Measurements from ENCODE around the gene GRID1. TPM values are rescaled to one million over a fixed set of nuclear protein-coding genes. Genes with fewer than 3 reads are reported as not detected.

GRID1 gene
- total RNA-seq, 1 experiment from 2014 or later: 5.6 TPM

GRCh38 chr10:85613391-85613790, 753.2 kb downstream of the GRID1 start (continued):
- no peak for TF ChIP-seq REST (IDR thresholded peaks at IDR 0.05; ENCODE audit: low read depth)
- no peak for TF ChIP-seq CEBPB (IDR thresholded peaks at IDR 0.05; ENCODE audit: low read depth)
- TF ChIP-seq CTCF (IDR thresholded peaks at IDR 0.05 in 2 of 3, conservative IDR thresholded peaks at IDR 0.05 in 1 of 3; ENCODE audit: borderline replicate concordance in 1 of 3, insufficient read depth in 1 of 3, low read depth in 2 of 3, low read length in 2 of 3): no peak

GRCh38 chr10:85612833-85613232, 753.8 kb downstream of the GRID1 start:
- BruUV-seq (replicated peaks): no TSS peak
- no peaks in the 10 kb centered on the region for H3K9me3 ChIP-seq (ENCODE audit: control insufficient read depth in 1 of 2, insufficient read depth in 1 of 2, low read depth in 1 of 2, low read length in 2 of 2)
- no peaks in the 10 kb centered on the region for H3K9me2 ChIP-seq (ENCODE audit: insufficient read depth)
- no peaks in the 10 kb centered on the region; a peak in 1 of 4 replicates for H3K4me1 ChIP-seq (ENCODE audit: control insufficient read depth in 1 of 2, insufficient read depth in 2 of 2, low read length in 2 of 2)
- ChIA-PET RAD21 (ENCODE audit: low non-redundant PET in 1 of 2, low total read pairs in 2 of 2, uncharacterized antibody in 2 of 2, unreplicated experiment in 2 of 2) (no interaction called here), CTCF (no interaction called here), POLR2A (no interaction called here)
- H3K36me3 ChIP-seq (ENCODE audit: control insufficient read depth in 1 of 2, insufficient read depth in 2 of 2, low read length in 2 of 2): no peaks in the 10 kb centered on the region
- H3K9ac ChIP-seq (ENCODE audit: low read length): no peak overlapping the region
- no peak for TF ChIP-seq CEBPB (IDR thresholded peaks at IDR 0.05; ENCODE audit: low read depth)
- peak in 2 of 3 experiments; percentile 40 to 52; a peak in 4 of 6 replicates for TF ChIP-seq CTCF (IDR thresholded peaks at IDR 0.05 in 2 of 3, conservative IDR thresholded peaks at IDR 0.05 in 1 of 3; ENCODE audit: borderline replicate concordance in 1 of 3, insufficient read depth in 1 of 3, low read depth in 2 of 3, low read length in 2 of 3)
- TF ChIP-seq ZNF274 (IDR thresholded peaks at IDR 0.05; ENCODE audit: low read depth, low read length): no peak
- no peak for TF ChIP-seq EZH2 (IDR thresholded peaks at IDR 0.05)
- TF ChIP-seq POLR2AphosphoS5 (IDR thresholded peaks at IDR 0.05; ENCODE audit: low read depth, low read length): no peak
- no peak for TF ChIP-seq ZFX (IDR thresholded peaks at IDR 0.05)
- H3K27me3 ChIP-seq (ENCODE audit: insufficient read depth, low read length): no peaks in the 10 kb centered on the region
- no peaks in the 10 kb centered on the region for H4K20me1 ChIP-seq (ENCODE audit: insufficient read depth)
- H3K79me2 ChIP-seq (ENCODE audit: insufficient read depth, low read length): no peaks in the 10 kb centered on the region
- intact Hi-C loops (cut with micrococcal nuclease): no loop called here
- peak; percentile 97 for ATAC-seq
- DNase-seq (ENCODE audit: low read depth, low spot score): peak; percentile 8
- no peak overlapping the region for H3K4me3 ChIP-seq (replicated peaks in 1 of 2; ENCODE audit: low read depth in 1 of 2, low read length in 2 of 2)
- H2AFZ ChIP-seq (ENCODE audit: low read depth, low read length, poor library complexity, severe bottlenecking): no peak overlapping the region
- no peak overlapping the region for H3K4me2 ChIP-seq (ENCODE audit: low read length)
- H3K27ac ChIP-seq (ENCODE audit: low read depth, low read length): no peak overlapping the region

All from HCT116 (cell line).